Cerebellar nuclear complex (tissue), 1 donor: ENCODE measurements around the gene SLC26A2.
"Not testable (repeated sequence)": the region's sequence is repeated elsewhere in the genome, so short reads cannot be mapped to it uniquely, and the experiment has no call there.

Experiments used
- DNase-seq, 2 experiments: peaks; one replicate each; lab custom pipeline; 2025; lab: John Stamatoyannopoulos, UW

Gene SLC26A2

GRCh38 chr5:149937610-149938009, 22.9 kb upstream of the SLC26A2 start:
- DNase-seq, result no peak

GRCh38 chr5:149938279-149938678, 22.3 kb upstream of the SLC26A2 start:
- DNase-seq, result no peak

GRCh38 chr5:149938791-149939358, 21.7 kb upstream of the SLC26A2 start:
- DNase-seq, result no peak

- no peak for DNase-seq
Measured at GRCh38 chr5:149939546-149939945, 21.0 kb upstream of the SLC26A2 start.

GRCh38 chr5:149940077-149940574, 20.4 kb upstream of the SLC26A2 start:
- no peak for DNase-seq

GRCh38 chr5:149940941-149941644, 19.5 kb upstream of the SLC26A2 start:
- no peak for DNase-seq

- DNase-seq, result no peak
Measured at GRCh38 chr5:149941795-149942194, 18.8 kb upstream of the SLC26A2 start.

- no peak for DNase-seq
Measured at GRCh38 chr5:149942199-149942598, 18.4 kb upstream of the SLC26A2 start.

- DNase-seq, result not testable (repeated sequence)
Measured at GRCh38 chr5:149942741-149943169, 17.8 kb upstream of the SLC26A2 start.

GRCh38 chr5:149943177-149943949, 17.2 kb upstream of the SLC26A2 start:
- DNase-seq, result not testable (repeated sequence)

- DNase-seq, result no peak
Measured at GRCh38 chr5:149944666-149945065, 15.9 kb upstream of the SLC26A2 start, which contains the start of gene PDE6A. PDE6A (minus strand) TSS chr5:149944793; CDS start chr5:149944673, 120 bp downstream.

- DNase-seq, result no peak
Measured at GRCh38 chr5:149946118-149946517, 14.4 kb upstream of the SLC26A2 start.

GRCh38 chr5:149948993-149949392, 11.6 kb upstream of the SLC26A2 start:
- DNase-seq, result no peak

GRCh38 chr5:149951138-149951749, 9.3 kb upstream of the SLC26A2 start:
- no peak for DNase-seq

GRCh38 chr5:149953436-149954121, 7.0 kb upstream of the SLC26A2 start:
- no peak for DNase-seq

GRCh38 chr5:149954798-149955197, 5.8 kb upstream of the SLC26A2 start:
- DNase-seq, result no peak

GRCh38 chr5:149956685-149957084, 3.9 kb upstream of the SLC26A2 start:
- no peak for DNase-seq

GRCh38 chr5:149957855-149958254, 2.7 kb upstream of the SLC26A2 start:
- DNase-seq, result no peak

GRCh38 chr5:149959406-149960236, 937 bp upstream of the SLC26A2 start:
- no peak for DNase-seq

- DNase-seq, result no peak
Measured at GRCh38 chr5:149961186-149961685, 678 bp downstream of the SLC26A2 start.
